Neuronal stem cell (in vitro differentiated cells): ENCODE data around the gene RDH14.

ENCODE experiments used
- DNase-seq: peaks from one replicate; pipeline ENCODE4 v3.0.0-alpha.2; 2013; ENCODE audit warnings: low spot score
- H2AFZ ChIP-seq: one replicate; pipeline ENCODE4 v1.6.1; 2013; ENCODE audit warnings: mild to moderate bottlenecking, low read length, inconsistent platforms
- H2AK5ac ChIP-seq: 2 replicates; pipeline ENCODE4 v1.6.1; 2013; ENCODE audit warnings: low read depth, mild to moderate bottlenecking, inconsistent platforms, low read length, moderate library complexity, mixed read lengths
- H2BK120ac ChIP-seq: 2 replicates; pipeline ENCODE4 v1.6.1; 2013; ENCODE audit warnings: low read depth, mild to moderate bottlenecking, inconsistent platforms, low read length, moderate library complexity, mixed read lengths
- H2BK12ac ChIP-seq: one replicate; pipeline ENCODE4 v1.6.1; 2013; ENCODE audit warnings: low read length, inconsistent platforms
- H2BK15ac ChIP-seq: 2 replicates; pipeline ENCODE4 v1.6.1; 2013; ENCODE audit warnings: mild to moderate bottlenecking, low read length, inconsistent platforms, mixed read lengths
- H2BK5ac ChIP-seq: one replicate; pipeline ENCODE4 v1.6.1; 2013; ENCODE audit warnings: inconsistent platforms, mild to moderate bottlenecking, low read length, moderate library complexity
- H3K14ac ChIP-seq: one replicate; pipeline ENCODE4 v1.6.1; 2013; ENCODE audit warnings: low read length, inconsistent platforms
- H3K18ac ChIP-seq: 2 replicates; pipeline ENCODE4 v1.6.1; 2013; ENCODE audit warnings: low read length, inconsistent platforms
- H3K23ac ChIP-seq: 2 replicates; pipeline ENCODE4 v1.6.1; 2013; ENCODE audit warnings: low read depth, mild to moderate bottlenecking, mixed read lengths, low read length, inconsistent platforms; ENCODE audit not compliant: poor library complexity
- H3K27ac ChIP-seq: replicated peaks from 3 replicates; pipeline ENCODE4 v1.5.1; 2013; ENCODE audit warnings: low read length, inconsistent platforms
- H3K27me3 ChIP-seq, 3 experiments: 2 replicates each; pipeline ENCODE4 v1.6.1; 2013; ENCODE audit warnings: low read length in 3 of 3, mild to moderate bottlenecking in 2 of 3, inconsistent platforms in 1 of 3, low read depth in 1 of 3, mixed read lengths in 1 of 3, moderate library complexity in 1 of 3; ENCODE audit not compliant: control insufficient read depth in 3 of 3, insufficient read depth in 3 of 3
- H3K36me3 ChIP-seq, 2 donors: replicated peaks in 1 of 2; 2 replicates each; pipeline ENCODE4 v1.6.1; 2013; ENCODE audit warnings: low read length in 2 of 2; ENCODE audit not compliant: control insufficient read depth in 2 of 2, insufficient read depth in 2 of 2
- H3K4ac ChIP-seq: 2 replicates; pipeline ENCODE4 v1.6.1; 2013; ENCODE audit warnings: inconsistent platforms, mild to moderate bottlenecking, low read length, moderate library complexity
- H3K4me1 ChIP-seq, 2 donors: 1 replicate in 1 of 2; 2 replicates in 1 of 2; pipeline ENCODE4 v1.6.1; 2013; ENCODE audit warnings: low read length in 2 of 2, low read depth in 1 of 2; ENCODE audit not compliant: control insufficient read depth in 2 of 2, insufficient read depth in 1 of 2
- H3K4me2 ChIP-seq: one replicate; pipeline ENCODE4 v1.6.1; 2013; ENCODE audit warnings: mild to moderate bottlenecking, low read length, inconsistent platforms; ENCODE audit not compliant: insufficient read depth, poor library complexity, severe bottlenecking
- H3K4me3 ChIP-seq, 2 donors: 2 replicates each; pipeline ENCODE4 v1.5.1; 2013; ENCODE audit warnings: low read length in 2 of 2, mild to moderate bottlenecking in 2 of 2, inconsistent platforms in 1 of 2, moderate library complexity in 1 of 2
- H3K79me1 ChIP-seq: one replicate; pipeline ENCODE4 v1.6.1; 2013; ENCODE audit warnings: low read depth, mild to moderate bottlenecking, inconsistent platforms, low read length, moderate library complexity
- H3K9ac ChIP-seq: one replicate; pipeline ENCODE4 v1.6.1; 2013; ENCODE audit warnings: mild to moderate bottlenecking, low read depth, low read length, inconsistent platforms; ENCODE audit not compliant: poor library complexity
- H3K9me3 ChIP-seq, 2 donors: replicated peaks in 1 of 2; 2 replicates each; pipeline versions ENCODE3 to v1.6.1; 2013; ENCODE audit warnings: low read length in 2 of 2, mild to moderate bottlenecking in 2 of 2, inconsistent platforms in 1 of 2, low read depth in 1 of 2, mixed read lengths in 1 of 2, moderate library complexity in 1 of 2; ENCODE audit not compliant: control insufficient read depth in 2 of 2, insufficient read depth in 1 of 2
- H4K8ac ChIP-seq: one replicate; pipeline ENCODE4 v1.6.1; 2013; ENCODE audit warnings: low read depth, mild to moderate bottlenecking, inconsistent platforms, low read length, moderate library complexity
- H4K91ac ChIP-seq: one replicate; pipeline ENCODE4 v1.6.1; 2013; ENCODE audit warnings: low read length, low read depth, mild to moderate bottlenecking, inconsistent platforms; ENCODE audit not compliant: poor library complexity
- WGBS, 2 donors: extraction: QIAGEN DNeasy Blood & Tissue Kit; methylation state at CpG; one replicate each; pipeline ENCODE4 v1.1.7; 2013; ENCODE audit warnings: missing lambda C conversion rate in 2 of 2, mixed read lengths in 1 of 2; ENCODE audit not compliant: insufficient read length in 2 of 2, insufficient replicate concordance in 1 of 2; ENCODE audit errors: extremely low coverage in 2 of 2; 5-methylcytosine and 5-hydroxymethylcytosine counted together

Gene RDH14

DNA sequence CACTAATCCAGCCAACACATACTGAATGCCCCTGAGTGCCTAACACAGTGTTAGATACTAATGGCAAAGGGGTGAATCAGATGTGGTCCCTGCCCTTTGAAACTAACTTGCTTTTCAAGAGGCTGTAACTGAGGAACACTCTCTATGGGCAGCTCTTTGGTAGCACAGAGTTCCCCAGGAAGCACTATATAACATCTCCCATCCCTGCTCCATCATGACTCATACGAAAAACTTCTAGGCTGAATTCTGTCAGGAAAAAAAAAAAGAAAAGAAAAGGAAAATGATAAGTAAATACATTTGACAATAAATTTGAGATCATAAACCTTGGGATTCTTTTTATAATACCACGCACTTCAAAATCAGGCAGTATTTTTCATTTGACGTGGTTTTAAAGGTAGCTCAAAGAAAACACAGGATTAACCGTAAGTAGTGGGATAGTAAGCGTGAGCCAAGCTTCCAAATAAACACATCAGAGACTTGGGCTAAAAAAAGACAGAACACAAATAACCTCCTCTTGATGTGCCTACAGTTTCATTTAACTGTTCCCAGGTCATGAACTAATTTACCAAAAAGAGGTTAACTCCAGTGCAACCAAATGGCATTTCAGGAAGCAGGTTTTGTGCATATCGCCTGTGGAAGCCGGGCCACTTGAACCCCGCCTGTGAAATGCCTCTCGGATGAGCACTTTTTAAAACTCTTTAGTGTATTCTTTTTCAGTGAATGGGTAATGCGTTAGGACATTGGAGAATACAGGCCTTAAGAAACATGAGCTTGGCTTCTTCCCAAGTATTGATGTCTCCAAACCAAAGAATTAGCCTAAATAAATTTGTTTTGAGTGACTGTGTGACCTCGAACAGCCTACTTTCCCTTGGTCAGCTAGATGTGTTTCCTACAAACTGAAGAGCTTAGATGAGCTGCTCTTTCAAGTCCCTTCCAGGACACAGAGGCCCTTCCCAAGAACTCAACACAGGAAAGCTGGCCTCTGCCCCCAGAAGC, 42.0 kb downstream of the RDH14 start:
- Histone ChIP-seq H3K79me1 (no peaks in the 10 kb centered on the region), H3K27ac (no peak overlapping the region), H4K8ac (no peak overlapping the region), H2BK120ac (no peak overlapping the region), H3K4me2 (no peak overlapping the region), H2BK15ac (no peak overlapping the region), H4K91ac (no peak overlapping the region), H2AK5ac (no peak overlapping the region), H3K9ac (no peak overlapping the region), H2BK12ac (no peak overlapping the region), H3K23ac (no peak overlapping the region), H3K4ac (no peak overlapping the region), H3K4me1 (peaks cover 0 to 10% of the 10 kb centered on the region in 2 donors), H3K36me3 (no peaks in the 10 kb centered on the region), H3K4me3 (no peak overlapping the region), H2BK5ac (no peak overlapping the region), H3K9me3 (no peaks in the 10 kb centered on the region), H3K14ac (no peak overlapping the region), H2AFZ (no peak overlapping the region), H3K27me3 (peaks cover 0 to 12% (median 0%) of the 10 kb centered on the region in 3 experiments), H3K18ac (no peak overlapping the region)
- no peak for DNase-seq
- no CpG with 5 or more reads among the region's 11 CpGs for WGBS, 2 donors

- Histone ChIP-seq H3K9ac (no peak overlapping the region), H2BK15ac (no peak overlapping the region), H3K4me3 (no peak overlapping the region), H4K8ac (no peak overlapping the region), H3K23ac (no peak overlapping the region), H3K27me3 (peaks cover 0 to 8% (median 0%) of the 10 kb centered on the region in 3 experiments), H3K9me3 (no peaks in the 10 kb centered on the region), H2BK5ac (no peak overlapping the region), H2AK5ac (no peak overlapping the region), H3K4me2 (no peak overlapping the region), H4K91ac (no peak overlapping the region), H3K27ac (no peak overlapping the region), H2BK120ac (no peak overlapping the region), H2AFZ (no peak overlapping the region), H3K4ac (no peak overlapping the region), H3K79me1 (no peaks in the 10 kb centered on the region), H3K18ac (no peak overlapping the region), H3K14ac (no peak overlapping the region), H3K36me3 (no peaks in the 10 kb centered on the region), H3K4me1 (peaks cover 0 to 10% of the 10 kb centered on the region in 2 donors), H2BK12ac (no peak overlapping the region)
- no CpG with 5 or more reads among the region's 1 CpG for WGBS, 2 donors
- no peak for DNase-seq
Observed at GRCh38 chr2:18517386-18517785, 43.1 kb downstream of the RDH14 start.

GRCh38 chr2:18516112-18516511, 44.3 kb downstream of the RDH14 start:
- H3K79me1 ChIP-seq = no peaks in the 10 kb centered on the region
- no peak overlapping the region for H3K4me3 ChIP-seq
- no peak overlapping the region for H2BK5ac ChIP-seq
- H2BK15ac ChIP-seq = no peak overlapping the region
- H3K9me3 ChIP-seq = no peaks in the 10 kb centered on the region
- no peak overlapping the region for H3K18ac ChIP-seq
- no CpG with 5 or more reads among the region's 11 CpGs for WGBS, 2 donors
- no peak overlapping the region for H2AFZ ChIP-seq
- no peaks in the 10 kb centered on the region for H3K36me3 ChIP-seq
- no peak overlapping the region for H2AK5ac ChIP-seq
- H3K4me1 ChIP-seq = peaks cover 0 to 10% of the 10 kb centered on the region in 2 donors
- no peak overlapping the region for H3K4ac ChIP-seq
- no peak overlapping the region for H3K4me2 ChIP-seq
- H3K27ac ChIP-seq = no peak overlapping the region
- no peak overlapping the region for H4K8ac ChIP-seq
- no peak overlapping the region for H3K9ac ChIP-seq
- no peak overlapping the region for H3K14ac ChIP-seq
- peaks cover 0 to 2% (median 0%) of the 10 kb centered on the region in 3 experiments for H3K27me3 ChIP-seq
- no peak overlapping the region for H3K23ac ChIP-seq
- H2BK12ac ChIP-seq = no peak overlapping the region
- no peak overlapping the region for H4K91ac ChIP-seq
- no peak overlapping the region for H2BK120ac ChIP-seq
- DNase-seq = peak; percentile 11
